ENCODE results near the gene TMEM132D.

TMEM132D gene

DNA sequence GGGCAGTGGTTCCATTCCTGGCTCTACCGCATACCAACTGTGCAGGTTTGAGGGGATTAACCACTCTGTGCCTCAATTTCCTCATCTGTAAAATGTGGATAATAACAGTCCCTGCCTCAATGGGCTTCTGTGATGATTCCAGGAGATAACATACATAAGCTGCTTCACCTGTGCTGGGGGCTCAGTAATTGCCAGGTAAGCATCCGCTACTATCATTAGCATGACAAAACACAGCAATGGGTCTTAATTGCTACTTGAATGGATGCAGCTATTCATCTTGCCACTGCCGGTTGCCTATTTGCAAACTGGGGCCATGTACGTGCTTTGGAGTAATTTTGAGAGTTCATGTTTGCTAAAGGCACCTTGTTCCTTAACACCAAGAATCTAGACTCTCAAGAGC lies 132.6 kb downstream of the TMEM132D start:
- no peak for TF ChIP-seq CTCF (IDR thresholded peaks at IDR 0.05)
- no peak for DNase-seq
- peaks cover 10% of the 10 kb centered on the region for H3K36me3 Mint-ChIP-seq (ENCODE audit: low read depth)
- H3K27me3 Mint-ChIP-seq (ENCODE audit: low read depth, poor library complexity): peaks cover 6% of the 10 kb centered on the region
- no peak overlapping the region for H3K27ac Mint-ChIP-seq
- H3K9me3 Mint-ChIP-seq: peaks cover 28% of the 10 kb centered on the region
- H3K4me3 Mint-ChIP-seq: no peak overlapping the region
- peaks cover 13% of the 10 kb centered on the region for H3K4me1 Mint-ChIP-seq

- DNase-seq: no peak
- Mint-ChIP-seq H3K4me1 (peaks cover 5% of the 10 kb centered on the region), H3K36me3 (ENCODE audit: low read depth) (peaks cover 19% of the 10 kb centered on the region), H3K9me3 (peaks cover 38% of the 10 kb centered on the region), H3K27ac (no peak overlapping the region), H3K4me3 (no peak overlapping the region), H3K27me3 (ENCODE audit: low read depth, poor library complexity) (peaks cover 3% of the 10 kb centered on the region)
- TF ChIP-seq CTCF (IDR thresholded peaks at IDR 0.05): no peak
These were observed 138.1 kb downstream of the TMEM132D start for GRCh38 chr12:129765719-129766118.

DNA sequence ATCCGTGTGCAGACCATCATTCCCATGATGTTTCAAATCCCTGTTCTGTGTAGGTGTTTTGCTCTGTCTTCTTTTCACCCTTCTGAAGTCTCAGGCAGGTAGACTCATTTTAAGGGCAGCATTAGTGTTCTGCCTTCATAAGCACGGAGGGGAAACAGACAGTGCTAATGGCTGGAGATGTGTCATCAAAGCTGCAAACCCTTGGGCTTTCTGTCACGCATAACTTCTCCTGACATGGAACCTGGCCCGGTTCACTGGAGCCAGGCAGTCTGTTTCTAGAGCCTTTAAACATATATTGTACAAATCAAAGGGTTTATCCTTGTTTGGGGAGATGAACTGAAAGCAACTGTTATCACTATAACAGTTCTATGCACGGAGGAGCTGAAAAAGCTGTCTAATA lies 141.4 kb downstream of the TMEM132D start:
- H3K9me3 Mint-ChIP-seq: peaks cover 21% of the 10 kb centered on the region
- peaks cover 5% of the 10 kb centered on the region for H3K4me1 Mint-ChIP-seq
- H3K36me3 Mint-ChIP-seq (ENCODE audit: low read depth): peaks cover 15% of the 10 kb centered on the region
- no peak for DNase-seq
- TF ChIP-seq CTCF (IDR thresholded peaks at IDR 0.05): no peak
- peaks cover 2% of the 10 kb centered on the region for H3K27me3 Mint-ChIP-seq (ENCODE audit: low read depth, poor library complexity)
- no peak overlapping the region for H3K4me3 Mint-ChIP-seq
- no peak overlapping the region for H3K27ac Mint-ChIP-seq

GRCh38 chr12:129753586-129753985 lies 150.2 kb downstream of the TMEM132D start:
- H3K4me1 Mint-ChIP-seq: no peaks in the 10 kb centered on the region
- no peaks in the 10 kb centered on the region for H3K36me3 Mint-ChIP-seq (ENCODE audit: low read depth)
- no peak overlapping the region for H3K4me3 Mint-ChIP-seq
- H3K27me3 Mint-ChIP-seq (ENCODE audit: low read depth, poor library complexity): peaks cover 13% of the 10 kb centered on the region
- DNase-seq: no peak
- no peaks in the 10 kb centered on the region for H3K9me3 Mint-ChIP-seq
- no peak for TF ChIP-seq CTCF (IDR thresholded peaks at IDR 0.05)
- H3K27ac Mint-ChIP-seq: no peak overlapping the region

GRCh38 chr12:129750421-129750820 lies 153.4 kb downstream of the TMEM132D start:
- H3K36me3 Mint-ChIP-seq (ENCODE audit: low read depth): no peaks in the 10 kb centered on the region

More at GRCh38 chr12:129750421-129750820, 153.4 kb downstream of the TMEM132D start:
- Mint-ChIP-seq H3K27ac (no peak overlapping the region), H3K27me3 (ENCODE audit: low read depth, poor library complexity) (peaks cover 4% of the 10 kb centered on the region), H3K4me3 (no peak overlapping the region), H3K4me1 (no peaks in the 10 kb centered on the region), H3K9me3 (no peaks in the 10 kb centered on the region)
- no peak for DNase-seq
- no peak for TF ChIP-seq CTCF (IDR thresholded peaks at IDR 0.05)

All from nephron progenitor cell (in vitro differentiated cells).